GM23338 (cell line): ENCODE measurements around the gene ESRRB. TPM values are rescaled to one million over a fixed set of nuclear protein-coding genes. Genes with fewer than 3 reads are reported as not detected.

ENCODE experiments used
- ATAC-seq: fragments of 200-7000 bp; cut with Tn5 transposase; 3 replicates; pipeline ENCODE4 v1.9.1; 2020
- DNase-seq: peaks from one replicate; pipeline ENCODE4 v3.0.0-alpha.2; 2015; ENCODE audit warnings: low spot score
- H2AFZ ChIP-seq: fragments of 200-600 bp; sonication (generic); 2 replicates; pipeline ENCODE4 v1.8.0; 2016; ENCODE audit warnings: antibody characterized with exemption, mild to moderate bottlenecking, moderate library complexity
- H3F3A ChIP-seq: fragments of 200-600 bp; sonication (generic); replicated peaks from 2 replicates; pipeline ENCODE4 v1.8.0; 2017; ENCODE audit warnings: antibody characterized with exemption, mixed run types, low read depth
- H3K27ac ChIP-seq: fragments of 200-600 bp; sonication (generic); 2 replicates; pipeline ENCODE4 v1.6.1; 2016; ENCODE audit warnings: low read depth
- H3K27me3 ChIP-seq: fragments of 200-600 bp; sonication (generic); 2 replicates; pipeline ENCODE4 v1.8.0; 2016; ENCODE audit warnings: mild to moderate bottlenecking, mixed run types, moderate library complexity; ENCODE audit not compliant: insufficient read depth
- H3K36me3 ChIP-seq: fragments of 200-600 bp; sonication (generic); 2 replicates; pipeline ENCODE4 v1.8.0; 2016; ENCODE audit warnings: mild to moderate bottlenecking; ENCODE audit not compliant: insufficient read depth
- H3K4me1 ChIP-seq: fragments of 200-600 bp; sonication (generic); 2 replicates; pipeline ENCODE4 v1.8.0; 2016; ENCODE audit warnings: mild to moderate bottlenecking, moderate library complexity; ENCODE audit not compliant: insufficient read depth
- H3K4me2 ChIP-seq: fragments of 200-600 bp; sonication (generic); 2 replicates; pipeline ENCODE4 v1.7.1; 2017; ENCODE audit warnings: mixed run types
- H3K4me3 ChIP-seq: fragments of 200-600 bp; sonication (generic); 2 replicates; pipeline ENCODE4 v1.6.1; 2016; ENCODE audit warnings: mixed run types
- H3K79me2 ChIP-seq: fragments of 200-600 bp; sonication (generic); replicated peaks from 2 replicates; pipeline ENCODE4 v1.8.0; 2017; ENCODE audit warnings: mild to moderate bottlenecking; ENCODE audit not compliant: insufficient read depth
- H3K9me2 ChIP-seq: fragments of 200-600 bp; sonication (generic); 2 replicates; pipeline ENCODE4 v1.8.0; 2017; ENCODE audit not compliant: insufficient read depth
- H4K20me1 ChIP-seq: fragments of 200-600 bp; sonication (generic); replicated peaks from 2 replicates; pipeline ENCODE4 v1.8.0; 2017; ENCODE audit warnings: mild to moderate bottlenecking; ENCODE audit not compliant: insufficient read depth
- H3K27ac Mint-ChIP-seq: 2 replicates; pipeline ENCODE4 v1.8.0; 2020; ENCODE audit warnings: inconsistent platforms, mild to moderate bottlenecking, moderate library complexity, mixed read lengths
- H3K27me3 Mint-ChIP-seq: 3 replicates; pipeline ENCODE4 v1.8.0; 2022; ENCODE audit warnings: low read depth, mild to moderate bottlenecking, moderate library complexity, mixed read lengths, inconsistent platforms; ENCODE audit not compliant: insufficient read depth, poor library complexity
- H3K36me3 Mint-ChIP-seq: 3 replicates; pipeline ENCODE4 v1.8.0; 2021; ENCODE audit warnings: low read depth, mild to moderate bottlenecking, inconsistent platforms, moderate library complexity, mixed read lengths
- H3K4me1 Mint-ChIP-seq: 3 replicates; pipeline ENCODE4 v1.8.0; 2020; ENCODE audit warnings: mild to moderate bottlenecking, inconsistent platforms, mixed read lengths
- H3K4me3 Mint-ChIP-seq: 3 replicates; pipeline ENCODE4 v1.8.0; 2021; ENCODE audit warnings: moderate library complexity, mild to moderate bottlenecking, inconsistent platforms, mixed read lengths
- H3K9me3 Mint-ChIP-seq: 3 replicates; pipeline ENCODE4 v1.8.0; 2020; ENCODE audit warnings: moderate library complexity, mild to moderate bottlenecking, inconsistent platforms, mixed read lengths
- CREB1 ChIP-seq: fragments of 250-450 bp; sonication (Bioruptor Pico); IDR thresholded peaks from 2 replicates; pipeline ENCODE4 v1.5.0; 2020; ENCODE audit warnings: low read depth, mild to moderate bottlenecking, moderate library complexity
- CTCF ChIP-seq, 2 experiments: fragments of 200-600 bp in 1 of 2; sonication (generic) in 1 of 2; conservative IDR thresholded peaks; 2 replicates each; pipeline versions ENCODE4 v1.5.1 to v1.6.1; 2016 to 2017; ENCODE audit warnings: antibody characterized with exemption in 2 of 2, low read depth in 2 of 2, mild to moderate bottlenecking in 2 of 2, moderate library complexity in 1 of 2
- ETS1 ChIP-seq: IDR thresholded peaks from 2 replicates; pipeline ENCODE4 v1.6.1; 2016; ENCODE audit warnings: antibody characterized with exemption
- EZH2 ChIP-seq: fragments of 200-600 bp; sonication (generic); IDR thresholded peaks from one replicate; pipeline ENCODE4 v1.8.0; 2017; ENCODE audit warnings: antibody characterized with exemption, mild to moderate bottlenecking, low read depth; ENCODE audit not compliant: unreplicated experiment
- EZH2phosphoT487 ChIP-seq: fragments of 200-600 bp; sonication (generic); IDR thresholded peaks from one replicate; pipeline ENCODE4 v1.8.1; 2018; ENCODE audit warnings: antibody characterized with exemption; ENCODE audit not compliant: unreplicated experiment
- JUNB ChIP-seq: IDR thresholded peaks from one replicate; pipeline ENCODE4 v1.6.1; 2016; ENCODE audit warnings: antibody characterized with exemption; ENCODE audit not compliant: unreplicated experiment
- NANOG ChIP-seq: IDR thresholded peaks from 2 replicates; pipeline ENCODE4 v1.6.1; 2016; ENCODE audit warnings: antibody characterized with exemption, borderline replicate concordance
- POLR2AphosphoS5 ChIP-seq: IDR thresholded peaks from 2 replicates; pipeline ENCODE4 v1.6.1; 2016; ENCODE audit warnings: antibody characterized with exemption, low read depth
- REST ChIP-seq: IDR thresholded peaks from one replicate; pipeline ENCODE4 v1.6.1; 2018; ENCODE audit warnings: antibody characterized with exemption; ENCODE audit not compliant: unreplicated experiment
- STAT1 ChIP-seq: IDR thresholded peaks from one replicate; pipeline ENCODE4 v1.6.1; 2016; ENCODE audit warnings: antibody characterized with exemption; ENCODE audit not compliant: unreplicated experiment
- ZNF331 ChIP-seq: fragments of 250-450 bp; sonication (Bioruptor Pico); IDR thresholded peaks from 2 replicates; pipeline ENCODE4 v1.5.0; 2020; ENCODE audit warnings: low read depth, mild to moderate bottlenecking, moderate library complexity
- polyA plus RNA-seq: library from polyadenylated mRNA; unstranded; fragments of >200 nt; fragmentation: Nextera tagmentation; extraction: Ambion mirVana; gene quantifications from 2 replicates; pipeline ENCODE4 v1.2.1, GENCODE V29; 2016
- total RNA-seq: library from RNA; depleted of rRNA; stranded (reverse); fragments of >200 nt; shearing (Covaris generic); gene quantifications from 2 replicates; pipeline ENCODE4 v1.2.3, GENCODE V29; 2014

The ESRRB gene
- total and polyA plus RNA-seq, 2 experiments from 2014 or later = 0.31 to 0.52 TPM

GRCh38 chr14:76419399-76419798 is 43.5 kb downstream of the ESRRB start:
- Mint-ChIP-seq H3K27ac (no peak overlapping the region; the same call in 1 of the 2 replicates), H3K36me3 (no peaks in the 10 kb centered on the region; the same call in 2 of the 3 replicates), H3K9me3 (no peaks in the 10 kb centered on the region), H3K4me3 (no peak overlapping the region), H3K27me3 (peaks cover 9% of the 10 kb centered on the region), H3K4me1 (peaks cover 33% of the 10 kb centered on the region)
- ATAC-seq = no peak
- H3F3A ChIP-seq = 0 out of 2 replicates have a peak, but pooled peaks cover 3% of the 10 kb centered on the region
- H2AFZ ChIP-seq = no peak overlapping the region
- H3K4me2 ChIP-seq = no peak overlapping the region
- H3K79me2 ChIP-seq = no peaks in the 10 kb centered on the region
- DNase-seq = no peak
- no peaks in the 10 kb centered on the region for H3K27me3 ChIP-seq
- H3K27ac ChIP-seq = no peak overlapping the region
- H3K4me1 ChIP-seq = peaks cover 22% of the 10 kb centered on the region; the same call in 1 of the 2 replicates
- no peak overlapping the region for H3K4me3 ChIP-seq
- H3K36me3 ChIP-seq = no peaks in the 10 kb centered on the region
- TF ChIP-seq ZNF331 (CRISPR knock-in tag) (no peak), CREB1 (CRISPR knock-in tag) (no peak), ETS1 (no peak), EZH2 (no peak), JUNB (no peak), POLR2AphosphoS5 (no peak), NANOG (no peak), EZH2phosphoT487 (no peak), REST (no peak), STAT1 (no peak), CTCF (conservative IDR thresholded peaks at IDR 0.05; ENCODE audit: low read depth in 2 of 2) (no peak)
- H4K20me1 ChIP-seq = no peaks in the 10 kb centered on the region
- H3K9me2 ChIP-seq = no peaks in the 10 kb centered on the region
